GM21381 (cell line): ENCODE data around the gene OR1C1.
"Not testable (repeated sequence)": the region's sequence is repeated elsewhere in the genome, so short reads cannot be mapped to it uniquely, and the experiment has no call there.

ENCODE experiments used
- ATAC-seq: cut with Tn5 transposase; IDR thresholded peaks from one replicate; pipeline ENCODE4 v1.9.1; 2021; ENCODE audit warnings: mild to moderate bottlenecking, moderate library complexity; ENCODE audit not compliant: unreplicated experiment

Gene OR1C1

GRCh38 chr1:247760456-247760855 lies at the start of gene OR1C1:
Gene OR1C1 (minus strand): TSS chr1:247760556. CDS start chr1:247758406, 2,150 bp downstream.
- ATAC-seq = no peak

GRCh38 chr1:247797518-247797917 lies 37.2 kb upstream of the OR1C1 start:
- ATAC-seq = no peak

- ATAC-seq = no peak
These were observed 9.2 kb upstream of the OR1C1 start for GRCh38 chr1:247769603-247770002.

DNA sequence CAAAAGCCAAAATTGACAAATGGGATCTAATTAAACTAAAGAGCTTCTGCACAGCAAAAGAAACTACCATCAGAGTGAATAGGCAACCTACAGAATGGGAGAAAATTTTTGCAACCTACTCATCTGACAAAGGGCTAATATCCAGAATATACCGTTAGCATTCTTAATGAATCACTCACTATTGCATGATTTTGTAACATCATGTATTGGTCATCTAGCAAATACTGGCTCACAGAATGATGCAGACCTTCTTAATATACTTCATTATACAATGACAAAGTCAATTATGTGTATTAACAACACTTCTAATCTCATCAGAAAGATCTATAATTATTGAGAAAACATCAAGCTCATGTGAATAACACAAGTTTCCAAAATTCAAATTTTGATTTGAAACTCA lies 6.0 kb downstream of the OR1C1 start:
- not testable (repeated sequence) for ATAC-seq

GRCh38 chr1:247749870-247750269 lies 10.5 kb downstream of the OR1C1 start:
- ATAC-seq = no peak

GRCh38 chr1:247748041-247748440 lies 12.3 kb downstream of the OR1C1 start, which contains the start of gene OR14A2:
Gene OR14A2 (minus strand): TSS chr1:247748141.
- no peak for ATAC-seq

GRCh38 chr1:247747616-247748015 lies 12.7 kb downstream of the OR1C1 start:
- no peak for ATAC-seq

- ATAC-seq = no peak
These were observed 13.9 kb downstream of the OR1C1 start for GRCh38 chr1:247746391-247746935.

- not testable (repeated sequence) for ATAC-seq
These were observed 18.1 kb downstream of the OR1C1 start for GRCh38 chr1:247742215-247742760.

DNA sequence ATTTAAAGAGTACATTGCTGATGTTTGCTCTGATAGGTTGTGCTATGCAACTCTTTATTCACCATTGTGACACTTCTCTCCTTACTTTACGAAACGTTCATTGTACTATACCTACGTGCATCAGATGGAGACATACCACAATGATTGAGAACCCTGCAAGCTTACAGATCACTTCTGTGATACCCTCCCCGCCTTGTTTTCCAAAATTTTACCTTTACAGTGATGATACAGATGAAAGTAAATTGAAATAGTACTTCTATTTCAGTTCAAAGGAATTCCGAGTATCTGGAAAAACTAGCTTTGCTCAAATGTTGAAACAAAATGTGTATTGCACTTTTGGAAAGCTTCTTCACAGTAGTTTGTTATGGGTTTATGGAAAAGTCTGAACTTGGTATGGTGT lies 18.6 kb downstream of the OR1C1 start:
- ATAC-seq = no peak

GRCh38 chr1:247740721-247741120 lies 19.6 kb downstream of the OR1C1 start:
- no peak for ATAC-seq

- ATAC-seq = no peak
These were observed 22.0 kb downstream of the OR1C1 start, which contains the start of gene OR14K1 for GRCh38 chr1:247738315-247738714. Gene OR14K1 (plus strand): TSS chr1:247738615. CDS start chr1:247738615, 0 bp downstream.

- ATAC-seq = no peak
These were observed 39.1 kb downstream of the OR1C1 start for GRCh38 chr1:247721222-247721621.

DNA sequence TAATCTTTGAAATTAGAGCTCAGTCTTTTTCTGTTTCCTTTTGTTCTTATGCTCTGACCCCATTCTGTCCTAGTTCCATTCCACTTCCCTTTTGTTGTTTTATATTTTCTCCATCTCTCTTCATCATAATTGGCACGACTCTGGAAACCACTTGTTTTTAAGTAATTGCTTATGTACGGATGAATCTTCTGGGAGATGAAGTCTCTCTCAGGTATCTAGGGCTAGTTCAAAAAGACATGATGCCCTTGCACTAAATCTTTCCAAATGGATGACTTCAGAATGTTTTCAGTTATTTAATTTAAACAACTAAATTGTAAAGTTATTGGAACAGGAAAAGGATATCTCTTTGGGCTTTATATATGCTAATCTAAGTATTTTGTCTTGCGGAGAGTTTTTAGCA lies 43.8 kb downstream of the OR1C1 start, which contains the start of gene OR6F1:
TSS of gene OR6F1 (minus strand) at position 101 of the 400 bp plus-strand sequence. CDS start 3,891 bp downstream, outside the sequence.
- no peak for ATAC-seq

- ATAC-seq = no peak
These were observed 46.6 kb downstream of the OR1C1 start for GRCh38 chr1:247713753-247714152.

DNA sequence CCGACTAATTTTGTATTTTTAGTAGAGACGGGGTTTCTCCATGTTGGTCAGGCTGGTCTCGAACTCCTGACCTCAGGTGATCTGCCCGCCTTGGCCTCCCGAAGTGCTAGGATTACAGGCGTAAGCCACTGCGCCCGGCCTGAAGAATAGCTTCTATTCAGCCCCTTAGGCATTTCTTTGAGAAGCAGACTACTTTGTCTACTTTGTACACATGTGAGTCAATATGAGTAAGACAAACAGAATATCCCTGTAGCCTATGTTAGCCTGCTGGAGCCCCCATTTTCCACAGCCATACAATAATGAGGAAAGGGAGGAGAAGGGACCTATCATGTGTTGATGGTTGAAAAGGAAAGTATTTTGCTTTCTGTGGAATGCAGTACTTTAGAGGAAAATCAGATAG lies 49.7 kb downstream of the OR1C1 start:
- ATAC-seq = not testable (repeated sequence)
